GM21529 (cell line): Measurements from ENCODE around the gene BORCS8.
"Not testable (repeated sequence)": the region's sequence is repeated elsewhere in the genome, so short reads cannot be mapped to it uniquely, and the experiment has no call there.

ENCODE experiments used
- ATAC-seq: cut with Tn5 transposase; IDR thresholded peaks from one replicate; pipeline ENCODE4 v1.9.1; 2021; ENCODE audit not compliant: unreplicated experiment

Gene BORCS8

GRCh38 chr19:19152668-19153384 is 39.1 kb downstream of the BORCS8 start:
- ATAC-seq = no peak

- no peak for ATAC-seq
These were observed 40.5 kb downstream of the BORCS8 start for GRCh38 chr19:19151418-19151817.

DNA sequence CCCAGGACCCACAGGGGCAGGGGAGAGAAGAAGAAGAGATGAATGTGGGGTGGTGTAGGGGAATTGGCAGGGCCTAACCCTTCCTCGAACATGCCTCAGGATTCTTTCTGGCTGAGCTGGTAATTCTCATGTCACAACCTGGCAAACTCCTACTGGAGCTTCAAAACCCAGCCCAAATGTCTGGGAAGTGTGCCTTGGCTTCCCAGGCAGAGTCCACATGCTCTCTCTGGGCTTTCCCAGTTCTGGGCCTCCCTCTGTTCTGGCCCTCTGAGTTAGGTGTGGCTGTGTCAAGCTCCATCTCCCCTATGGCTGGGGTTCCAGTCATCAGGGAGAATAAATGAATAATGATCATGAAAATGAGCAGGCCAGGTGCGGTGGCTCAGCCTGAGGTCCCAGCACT is 42.5 kb downstream of the BORCS8 start:
- no peak for ATAC-seq

- ATAC-seq = not testable (repeated sequence)
These were observed 43.4 kb downstream of the BORCS8 start for GRCh38 chr19:19148504-19148903.

- ATAC-seq = no peak
These were observed 44.6 kb downstream of the BORCS8 start for GRCh38 chr19:19147344-19147743.

DNA sequence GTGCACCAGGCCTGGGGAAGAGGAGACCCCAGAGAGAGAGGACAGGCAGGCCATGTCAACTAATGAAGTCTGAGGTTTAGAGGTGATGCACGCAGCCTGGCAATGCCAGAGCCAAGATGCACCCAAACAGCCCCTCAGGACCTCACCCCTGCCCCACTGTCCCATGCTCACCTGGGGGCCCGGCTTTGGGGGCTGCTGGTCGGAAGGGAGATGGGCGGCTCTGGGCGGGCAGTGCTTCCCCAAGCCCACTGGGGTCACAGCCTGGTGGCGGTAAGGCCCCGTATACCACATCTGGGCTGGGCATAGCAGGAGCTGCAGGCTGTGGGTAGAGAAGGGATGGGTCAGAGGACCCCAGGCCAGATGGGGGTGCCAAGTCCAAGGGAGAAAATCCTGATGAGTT is 45.1 kb downstream of the BORCS8 start:
- ATAC-seq = no peak

DNA sequence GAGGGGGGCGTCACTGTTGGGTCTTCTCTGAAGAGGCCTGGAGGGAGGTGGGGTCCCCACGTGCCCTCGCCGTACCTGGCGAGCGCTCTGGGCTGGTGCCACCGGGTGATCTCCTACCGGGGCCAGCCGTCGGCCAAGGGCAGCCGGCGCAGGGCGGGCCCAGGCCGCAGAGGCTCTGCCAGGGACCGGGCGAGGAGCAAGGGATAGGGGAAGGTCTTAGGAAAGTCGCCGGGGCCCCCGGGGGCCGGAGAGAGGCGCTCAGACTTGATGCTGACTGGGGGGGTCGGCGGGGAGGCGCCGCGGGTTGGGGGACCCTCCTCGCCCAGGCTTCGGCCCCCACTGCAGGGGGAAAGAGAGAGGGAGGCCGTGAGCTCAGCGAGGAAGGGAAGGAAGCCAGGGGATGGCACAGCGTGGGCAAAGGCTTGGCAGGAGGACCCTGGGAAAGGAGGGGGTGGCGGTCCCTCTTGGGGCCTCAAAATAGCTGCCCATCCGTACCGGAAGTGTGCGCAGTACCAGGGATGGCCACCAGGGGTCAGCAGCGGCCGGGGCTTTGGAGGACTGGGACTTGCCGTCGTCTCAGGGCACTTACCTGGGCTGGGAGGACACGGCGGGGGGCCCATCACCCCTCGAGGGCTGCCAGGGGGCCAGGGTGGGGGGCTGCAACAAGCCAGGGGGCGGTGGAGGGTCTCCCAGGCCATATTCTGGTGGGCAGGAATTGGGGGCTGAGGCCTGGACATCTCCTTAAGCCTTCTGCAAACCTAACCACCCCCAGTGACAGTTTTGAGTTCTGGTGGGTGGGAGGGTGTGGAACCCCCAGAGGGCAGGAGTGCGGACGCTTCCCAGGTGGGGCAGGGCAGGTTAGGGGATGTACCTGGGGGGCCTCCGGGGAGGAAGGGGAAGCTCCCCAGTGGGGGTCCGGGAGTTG is 46.0 kb downstream of the BORCS8 start:
- ATAC-seq = peak; percentile 57

- no peak for ATAC-seq
These were observed 46.7 kb downstream of the BORCS8 start for GRCh38 chr19:19145281-19145680.

DNA sequence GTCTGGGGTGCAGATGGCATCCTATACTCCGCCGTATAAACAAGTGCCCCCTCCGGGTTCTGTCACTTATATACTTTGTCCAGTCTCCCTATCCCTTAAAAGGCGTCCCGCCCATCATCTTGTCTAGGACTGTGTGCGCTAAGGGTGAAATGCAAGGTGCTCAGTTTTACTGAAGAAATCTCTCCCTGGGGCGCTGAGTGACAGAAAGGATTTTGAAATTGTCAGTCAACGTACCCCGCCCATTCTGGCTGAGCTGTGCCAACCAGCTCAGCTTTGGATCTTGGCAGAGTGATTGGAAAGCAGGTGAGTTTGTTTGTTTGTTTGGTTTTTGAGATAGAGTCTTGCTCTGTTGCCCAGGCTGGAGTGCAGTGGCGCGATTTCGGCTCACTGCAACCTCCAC is 49.6 kb downstream of the BORCS8 start:
- no peak for ATAC-seq

DNA sequence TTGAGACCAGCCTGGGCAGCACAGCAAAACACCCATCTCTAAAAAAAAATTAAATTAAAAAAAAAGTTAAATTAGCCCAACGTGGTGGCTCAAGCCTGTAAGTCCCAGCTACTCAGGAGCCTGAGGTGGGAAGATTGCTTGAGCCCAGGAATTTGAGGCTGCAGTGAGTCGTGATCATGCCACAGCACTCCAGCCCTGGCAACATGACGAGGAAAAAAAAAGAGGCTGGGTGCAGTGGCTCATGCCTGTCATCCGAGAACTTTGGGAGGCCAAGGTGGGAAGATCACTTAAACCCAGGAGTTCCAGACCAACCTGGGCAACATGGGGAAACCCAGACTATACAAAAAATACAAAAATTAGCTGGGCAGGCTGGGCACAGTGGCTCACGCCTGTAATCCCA is 51.5 kb downstream of the BORCS8 start:
- no peak for ATAC-seq

DNA sequence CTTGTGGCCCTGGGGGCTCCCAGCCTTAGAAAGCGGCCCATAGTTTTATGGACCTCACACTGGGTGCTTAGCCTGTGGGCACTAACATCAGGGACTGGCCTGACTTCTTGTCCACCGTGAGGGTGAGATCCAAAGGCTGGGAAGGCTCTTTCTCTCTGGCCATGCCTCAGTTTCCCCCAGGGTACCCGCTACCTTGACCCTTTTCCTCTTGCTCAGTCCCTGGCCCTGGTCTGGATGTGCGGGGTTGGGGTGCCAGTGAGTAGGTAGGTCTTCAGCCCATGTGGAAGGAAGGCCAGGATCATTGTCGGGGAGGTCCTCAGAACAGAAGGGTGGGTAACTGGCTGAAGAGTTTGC is 52.1 kb downstream of the BORCS8 start:
- no peak for ATAC-seq

GRCh38 chr19:19138109-19138981 is 53.6 kb downstream of the BORCS8 start, which contains the start of gene TMEM161A:
TSS of gene TMEM161A (minus strand) at chr19:19138478. CDS start at chr19:19138428, 50 bp downstream.
- ATAC-seq = peak; percentile 98

DNA sequence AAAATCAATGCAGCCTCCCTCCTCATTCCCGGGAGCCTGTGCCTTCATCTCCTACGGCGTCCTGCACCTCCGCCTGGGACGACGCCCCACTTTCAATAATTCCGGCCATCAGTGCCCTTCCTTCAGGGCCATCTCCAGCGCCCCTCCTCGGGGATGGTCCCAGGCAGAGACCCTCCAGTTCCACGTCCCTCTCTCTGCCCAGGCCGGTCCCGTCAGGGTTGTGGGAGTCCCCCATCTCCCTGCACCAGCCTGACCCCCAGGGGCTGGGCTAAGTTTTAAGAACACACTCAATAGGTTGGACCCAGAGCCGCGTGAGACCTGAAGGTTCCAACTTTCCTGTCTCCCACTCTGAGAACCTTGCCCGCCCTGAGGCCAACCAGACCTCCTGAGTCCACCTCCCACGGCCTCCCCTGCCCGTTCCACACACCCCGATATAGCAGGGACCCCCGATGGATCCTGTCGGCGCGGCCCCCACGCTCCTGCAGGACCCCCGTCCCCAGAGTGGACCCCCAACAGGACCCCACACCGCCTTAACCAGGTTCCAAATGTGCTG is 54.3 kb downstream of the BORCS8 start:
- no peak for ATAC-seq

- ATAC-seq = not testable (repeated sequence)
These were observed 56.2 kb downstream of the BORCS8 start for GRCh38 chr19:19135713-19136112.

DNA sequence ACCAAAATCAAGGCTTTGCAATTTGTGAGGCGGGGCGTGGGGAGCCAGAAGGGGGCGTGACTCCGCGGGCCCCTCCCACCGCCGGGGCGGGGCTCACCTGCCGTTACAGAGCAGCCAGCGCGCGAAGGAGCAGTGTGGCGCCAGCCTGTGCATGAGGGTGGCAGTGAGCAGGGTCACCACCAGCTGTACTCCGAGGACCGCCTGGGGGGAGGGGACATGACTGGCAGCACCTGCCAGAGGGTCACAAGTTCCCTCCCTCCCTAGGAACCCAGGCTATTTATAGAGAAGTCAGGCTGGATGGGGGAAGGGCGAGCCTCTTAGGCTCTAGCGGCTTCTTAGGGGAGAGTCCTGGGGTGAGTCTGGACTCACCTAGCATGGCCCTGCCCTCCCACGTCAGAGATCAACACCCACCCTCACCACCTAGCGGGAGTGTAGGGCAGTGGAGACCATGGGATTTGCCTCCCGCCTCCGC is 57.2 kb downstream of the BORCS8 start:
- no peak for ATAC-seq

DNA sequence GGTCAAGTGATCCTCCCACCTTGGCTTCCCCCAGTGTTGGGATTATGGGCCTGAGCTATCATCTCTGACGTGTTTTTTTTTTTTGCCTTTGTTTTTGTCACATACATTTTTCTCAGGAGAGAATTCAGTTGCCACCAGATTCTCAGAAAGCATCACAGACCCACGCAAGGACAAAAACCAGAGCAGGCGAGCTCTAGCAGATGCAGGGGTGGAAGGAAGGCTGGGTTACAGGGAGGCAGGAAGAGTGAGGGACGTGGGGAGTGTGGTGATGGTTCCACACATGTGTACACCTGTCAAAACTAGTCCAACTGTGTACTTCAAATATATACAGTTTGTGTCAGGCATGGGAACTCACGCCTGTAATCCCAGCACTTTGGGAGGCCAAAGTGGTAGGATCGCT is 58.0 kb downstream of the BORCS8 start:
- no peak for ATAC-seq

- no peak for ATAC-seq
These were observed 59.0 kb downstream of the BORCS8 start for GRCh38 chr19:19132912-19133311.

GRCh38 chr19:19131989-19132388 is 60.0 kb downstream of the BORCS8 start:
- ATAC-seq = no peak
